SK-N-SH (cell line): Measurements from ENCODE around the gene SAMD4A. TPM values are rescaled to one million over a fixed set of nuclear protein-coding genes. Genes with fewer than 3 reads are reported as not detected.

ENCODE experiments used
- CTCF ChIA-PET: fragments of 300-600, 350-600 bp; formaldehyde crosslinking; extraction: SDS; loops from one replicate; lab custom pipeline; 2021; lab: Yijun Ruan, JAX
- POLR2A ChIA-PET: fragments of 350-600 bp; sonication (Branson Sonifier 250); formaldehyde crosslinking; extraction: SDS; loops from one replicate; lab custom pipeline; 2020; ENCODE audit warnings: antibody characterized with exemption, inconsistent platforms; lab: Yijun Ruan, JAX
- DNase-seq: peaks from one replicate; pipeline ENCODE4 v3.0.0; 2012
- H2AFZ ChIP-seq: fragments of 200-600 bp; sonication (generic); 2 replicates; pipeline ENCODE4 v1.8.1; 2016; ENCODE audit warnings: antibody characterized with exemption, mild to moderate bottlenecking, low read depth
- H3F3A ChIP-seq: fragments of 200-600 bp; sonication (generic); replicated peaks from 2 replicates; pipeline ENCODE3; 2016; ENCODE audit warnings: antibody characterized with exemption, mild to moderate bottlenecking; ENCODE audit not compliant: insufficient read depth
- H3K27ac ChIP-seq, 2 experiments: fragments of 200-500 bp in 1 of 2; fragments of 200-600 bp in 1 of 2; sonication (Bioruptor generic) in 1 of 2; sonication (generic), shearing (Covaris generic) in 1 of 2; 2 replicates each; pipeline versions ENCODE4 v1.5.1 to v1.6.1; 2014 to 2016; ENCODE audit warnings: low read depth in 2 of 2, inconsistent platforms in 1 of 2, low read length in 1 of 2, mild to moderate bottlenecking in 1 of 2, mixed read lengths in 1 of 2
- H3K27me3 ChIP-seq: fragments of 200-600 bp; sonication (generic), shearing (Covaris generic); 2 replicates; pipeline ENCODE4 v1.6.1; 2016; ENCODE audit warnings: mixed run types; ENCODE audit not compliant: insufficient read depth
- H3K36me3 ChIP-seq, 2 experiments: fragments of 200-500 bp in 1 of 2; fragments of 200-600 bp in 1 of 2; sonication (Bioruptor generic) in 1 of 2; sonication (generic) in 1 of 2; replicated peaks in 1 of 2; 2 replicates each; pipeline versions ENCODE3 to v1.5.1; 2014 to 2016; ENCODE audit warnings: low read length in 1 of 2, mild to moderate bottlenecking in 1 of 2; ENCODE audit not compliant: insufficient read depth in 2 of 2, control insufficient read depth in 1 of 2
- H3K4me1 ChIP-seq, 2 experiments: fragments of 200-500 bp in 1 of 2; fragments of 200-600 bp in 1 of 2; sonication (Bioruptor generic) in 1 of 2; sonication (generic), shearing (Covaris generic) in 1 of 2; 2 replicates each; pipeline versions ENCODE4 v1.5.1 to v1.6.1; 2014 to 2016; ENCODE audit warnings: low read depth in 1 of 2, low read length in 1 of 2, mixed run types in 1 of 2; ENCODE audit not compliant: insufficient read depth in 2 of 2, control insufficient read depth in 1 of 2
- H3K4me2 ChIP-seq: fragments of 200-600 bp; sonication (generic), shearing (Covaris generic); 2 replicates; pipeline ENCODE4 v1.6.1; 2017; ENCODE audit warnings: mixed run types
- H3K4me3 ChIP-seq, 2 experiments: fragments of 200-500 bp in 1 of 2; fragments of 200-600 bp in 1 of 2; sonication (Bioruptor generic) in 1 of 2; sonication (generic), shearing (Covaris generic) in 1 of 2; 2 replicates each; pipeline versions ENCODE4 v1.5.1 to v1.8.1; 2014 to 2016; ENCODE audit warnings: low read depth in 2 of 2, inconsistent platforms in 1 of 2, low read length in 1 of 2, mild to moderate bottlenecking in 1 of 2, mixed read lengths in 1 of 2, moderate library complexity in 1 of 2
- H3K79me2 ChIP-seq: fragments of 200-600 bp; sonication (generic); 2 replicates; pipeline ENCODE4 v1.8.1; 2017; ENCODE audit warnings: mild to moderate bottlenecking; ENCODE audit not compliant: insufficient read depth
- H3K9ac ChIP-seq: fragments of 200-600 bp; sonication (generic); 2 replicates; pipeline ENCODE4 v1.6.1; 2017; ENCODE audit warnings: mixed run types
- H3K9me2 ChIP-seq: fragments of 200-600 bp; sonication (generic); 2 replicates; pipeline ENCODE4 v1.6.1; 2017; ENCODE audit warnings: mixed run types
- H3K9me3 ChIP-seq: fragments of 200-600 bp; sonication (generic); 2 replicates; pipeline ENCODE4 v1.6.1; 2017; ENCODE audit warnings: mixed run types, mild to moderate bottlenecking, moderate library complexity
- H4K20me1 ChIP-seq: fragments of 200-600 bp; sonication (generic); 2 replicates; pipeline ENCODE4 v1.6.1; 2017; ENCODE audit warnings: mild to moderate bottlenecking, mixed run types; ENCODE audit not compliant: insufficient read depth
- FOSL2 ChIP-seq: IDR thresholded peaks from 2 replicates; pipeline ENCODE4 v1.4.0; 2012; ENCODE audit warnings: low read depth, mild to moderate bottlenecking, moderate library complexity, borderline replicate concordance
- GABPA ChIP-seq: IDR thresholded peaks from 2 replicates; pipeline ENCODE4 v1.4.0; 2012; ENCODE audit warnings: low read depth, mild to moderate bottlenecking
- JUND ChIP-seq: IDR thresholded peaks from 2 replicates; pipeline ENCODE4 v1.4.0; 2012
- PBX3 ChIP-seq: IDR thresholded peaks from 2 replicates; pipeline ENCODE4; 2012
- POLR2AphosphoS5 ChIP-seq: IDR thresholded peaks from 2 replicates; pipeline ENCODE4 v1.6.1; 2012; ENCODE audit warnings: low read depth, low read length
- RCOR1 ChIP-seq: fragments of 150-350 bp; IDR thresholded peaks from 2 replicates; pipeline ENCODE4 v1.6.1; 2017; ENCODE audit warnings: antibody characterized with exemption, low read length
- TCF12 ChIP-seq: IDR thresholded peaks from 2 replicates; pipeline ENCODE4 v1.4.0; 2012
- USF2 ChIP-seq: fragments of 150-350 bp; IDR thresholded peaks from 2 replicates; pipeline ENCODE4 v1.6.1; 2017; ENCODE audit warnings: antibody characterized with exemption, low read length, low read depth, borderline replicate concordance
- WGBS: methylation state at CpG from one replicate; pipeline ENCODE4 v1.1.6; 2017; ENCODE audit warnings: low lambda C conversion rate; 5-methylcytosine and 5-hydroxymethylcytosine counted together
- polyA plus RNA-seq, 3 experiments: library from polyadenylated mRNA; depleted of rRNA; stranded (reverse); fragments of >200 nt; gene quantifications; 2 replicates each; pipeline ENCODE4 v1.2.3, GENCODE V29; 2012

The SAMD4A gene
- polyA plus RNA-seq, 1 of the 3 experiments (the other 2 are of a cell fraction): 5.0 TPM

DNA sequence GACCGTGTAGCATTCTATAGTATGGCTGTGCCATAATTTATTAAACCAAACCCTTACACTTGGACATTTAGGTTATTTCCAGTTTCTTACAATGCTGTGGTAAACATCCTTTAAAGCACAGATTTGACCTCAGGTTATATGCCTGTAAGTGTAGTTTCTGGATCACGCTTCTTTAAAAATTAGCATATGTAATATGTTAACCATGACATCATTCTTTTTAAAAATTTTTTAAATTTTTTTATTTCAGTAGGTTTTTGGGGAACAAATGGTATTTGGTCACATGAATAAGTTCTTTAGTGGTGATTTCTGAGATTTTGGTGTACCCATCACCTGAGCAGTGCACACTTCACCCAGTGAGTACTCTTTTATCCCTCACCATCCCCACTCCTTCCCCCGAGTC is 18.3 kb downstream of the SAMD4A start:
- peaks cover 4% of the 10 kb centered on the region for H3K9me3 ChIP-seq
- peaks cover 46% of the 10 kb centered on the region for H4K20me1 ChIP-seq
- no peak for TF ChIP-seq USF2
- TF ChIP-seq RCOR1: no peak
- no peak for TF ChIP-seq POLR2AphosphoS5
- no peak overlapping the region for H3K4me2 ChIP-seq
- POLR2A ChIA-PET: no interaction called here
- H3K4me1 ChIP-seq: peaks cover 0 to 19% of the 10 kb centered on the region in 2 experiments; a peak in 2 of 4 replicates
- no peak for DNase-seq
- H3K9ac ChIP-seq: no peak overlapping the region
- peaks cover 31% of the 10 kb centered on the region for H3F3A ChIP-seq
- no peak overlapping the region for H2AFZ ChIP-seq
- H3K27ac ChIP-seq: no peak overlapping the region
- peaks cover 100% of the 10 kb centered on the region for H3K79me2 ChIP-seq
- H3K9me2 ChIP-seq: no peaks in the 10 kb centered on the region
- WGBS: 94% methylated on average over 3 of the region's 3 CpGs
- H3K27me3 ChIP-seq: no peaks in the 10 kb centered on the region
- H3K36me3 ChIP-seq: peaks cover 5 to 30% of the 10 kb centered on the region in 2 experiments
- H3K4me3 ChIP-seq: no peak overlapping the region
- CTCF ChIA-PET: no interaction called here

DNA sequence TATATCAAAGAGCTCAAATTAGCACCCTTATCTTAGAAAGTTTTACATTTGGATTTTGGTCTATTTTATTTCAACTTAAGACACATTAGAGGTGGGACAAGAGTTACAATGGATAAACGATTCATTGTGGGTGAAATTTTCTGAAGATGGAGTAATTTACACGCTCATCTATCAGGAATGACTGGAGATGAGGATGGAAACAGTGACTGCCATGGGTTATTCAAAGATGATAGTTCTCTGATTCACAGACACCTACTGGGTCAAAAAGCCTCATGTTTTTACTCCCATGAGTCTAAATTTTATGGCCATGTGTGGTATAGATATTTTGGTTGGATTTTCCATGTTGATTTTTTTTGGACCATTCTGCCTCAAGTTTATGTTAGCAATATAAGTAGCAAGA is 22.1 kb downstream of the SAMD4A start:
- Histone ChIP-seq H3K4me2 (no peak overlapping the region; the same call in 1 of the 2 replicates), H3K9me3 (peaks cover 4% of the 10 kb centered on the region), H3K4me1 (peaks cover 0 to 47% of the 10 kb centered on the region in 2 experiments; a peak in 2 of 4 replicates), H3K27ac (peak overlapping the region in 1 of 2 experiments; percentile 48; a peak in 2 of 4 replicates), H3F3A (peaks cover 34% of the 10 kb centered on the region), H3K36me3 (peaks cover 0 to 22% of the 10 kb centered on the region in 2 experiments), H3K79me2 (peaks cover 100% of the 10 kb centered on the region), H4K20me1 (peaks cover 49% of the 10 kb centered on the region), H3K9me2 (no peaks in the 10 kb centered on the region), H3K27me3 (no peaks in the 10 kb centered on the region), H3K4me3 (no peak overlapping the region), H3K9ac (peak overlapping the region; percentile 14; the same call in 1 of the 2 replicates), H2AFZ (no peak overlapping the region)
- DNase-seq: no peak
- WGBS: 51% methylated on average over 2 of the region's 2 CpGs
- TF ChIP-seq USF2: no peak
- peak; percentile 11; the same call in 1 of the 2 replicates for TF ChIP-seq FOSL2
- POLR2A ChIA-PET: no interaction called here
- CTCF ChIA-PET: no interaction called here

- H4K20me1 ChIP-seq: peaks cover 52% of the 10 kb centered on the region
- peaks cover 0 to 50% of the 10 kb centered on the region in 2 experiments; a peak in 2 of 4 replicates for H3K4me1 ChIP-seq
- DNase-seq: no peak
- H3K36me3 ChIP-seq: peaks cover 0 to 14% of the 10 kb centered on the region in 2 experiments
- peak overlapping the region; percentile 26; the same call in 1 of the 2 replicates for H3K4me2 ChIP-seq
- peaks cover 36% of the 10 kb centered on the region for H3F3A ChIP-seq
- H3K9ac ChIP-seq: no peak overlapping the region
- H3K27ac ChIP-seq: peak overlapping the region in 1 of 2 experiments; percentile 48; a peak in 2 of 4 replicates
- peaks cover 4% of the 10 kb centered on the region for H3K9me3 ChIP-seq
- H3K79me2 ChIP-seq: peaks cover 100% of the 10 kb centered on the region
- WGBS: 63% methylated on average over 4 of the region's 4 CpGs
- CTCF ChIA-PET: interaction anchor here (1.2 to 2.7 kb wide), 4 partner anchors 8 to 183 kb away, joined by 3 to 9 read pairs (median 4); no protein-coding TSS in a partner anchor
- H3K9me2 ChIP-seq: no peaks in the 10 kb centered on the region
- H3K27me3 ChIP-seq: no peaks in the 10 kb centered on the region
- 0 out of 2 replicates have a peak, but pooled peaks have one; percentile 10 for TF ChIP-seq TCF12
- no peak for TF ChIP-seq PBX3
- TF ChIP-seq GABPA: no peak
- TF ChIP-seq JUND: no peak
- no peak overlapping the region for H2AFZ ChIP-seq
- H3K4me3 ChIP-seq: no peak overlapping the region
- POLR2A ChIA-PET: no interaction called here
Measured at GRCh38 chr14:54589843-54590242, 22.9 kb downstream of the SAMD4A start.
